PC-9 (cell line): ENCODE results near the gene ZBTB22.

ENCODE experiments used
- EZH2 ChIP-seq: fragments of 200-600 bp; sonication (generic); IDR thresholded peaks from 2 replicates; pipeline ENCODE4 v1.8.0; 2017; ENCODE audit warnings: antibody characterized with exemption, low read depth
- TF ChIP-seq, protein P1 (sequence below): fragments of 200-600 bp; sonication (generic); conservative IDR thresholded peaks from 2 replicates; pipeline ENCODE4 v1.6.1; 2017; ENCODE audit warnings: mixed run types, antibody characterized with exemption, mild to moderate bottlenecking, moderate library complexity

- TF ChIP-seq, protein P1, sequence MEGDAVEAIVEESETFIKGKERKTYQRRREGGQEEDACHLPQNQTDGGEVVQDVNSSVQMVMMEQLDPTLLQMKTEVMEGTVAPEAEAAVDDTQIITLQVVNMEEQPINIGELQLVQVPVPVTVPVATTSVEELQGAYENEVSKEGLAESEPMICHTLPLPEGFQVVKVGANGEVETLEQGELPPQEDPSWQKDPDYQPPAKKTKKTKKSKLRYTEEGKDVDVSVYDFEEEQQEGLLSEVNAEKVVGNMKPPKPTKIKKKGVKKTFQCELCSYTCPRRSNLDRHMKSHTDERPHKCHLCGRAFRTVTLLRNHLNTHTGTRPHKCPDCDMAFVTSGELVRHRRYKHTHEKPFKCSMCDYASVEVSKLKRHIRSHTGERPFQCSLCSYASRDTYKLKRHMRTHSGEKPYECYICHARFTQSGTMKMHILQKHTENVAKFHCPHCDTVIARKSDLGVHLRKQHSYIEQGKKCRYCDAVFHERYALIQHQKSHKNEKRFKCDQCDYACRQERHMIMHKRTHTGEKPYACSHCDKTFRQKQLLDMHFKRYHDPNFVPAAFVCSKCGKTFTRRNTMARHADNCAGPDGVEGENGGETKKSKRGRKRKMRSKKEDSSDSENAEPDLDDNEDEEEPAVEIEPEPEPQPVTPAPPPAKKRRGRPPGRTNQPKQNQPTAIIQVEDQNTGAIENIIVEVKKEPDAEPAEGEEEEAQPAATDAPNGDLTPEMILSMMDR: no peak
- TF ChIP-seq EZH2: no peak
These were observed 39.7 kb downstream of the ZBTB22 start for GRCh38 chr6:33277663-33278391.
